Effector memory CD4-positive, alpha-beta T cell (primary cell): ENCODE measurements around the gene AP2A2.
A peak's percentile ranks its signal among the peaks of the same experiment; 100 is the strongest.

Source experiments
- DNase-seq, 3 donors: peaks; one replicate each; pipeline ENCODE4 v3.0.0-alpha.2; 2020
- H3K27ac ChIP-seq: 2 replicates; pipeline ENCODE4 v1.7.0; 2013; ENCODE audit warnings: mild to moderate bottlenecking, low read length, moderate library complexity; ENCODE audit not compliant: insufficient read depth, poor library complexity, severe bottlenecking
- H3K27me3 ChIP-seq: replicated peaks from 2 replicates; pipeline ENCODE4 v1.7.0; 2013; ENCODE audit warnings: mild to moderate bottlenecking, low read length; ENCODE audit not compliant: insufficient read depth, control insufficient read depth, poor library complexity, severe bottlenecking
- H3K36me3 ChIP-seq: 2 replicates; pipeline ENCODE4 v1.7.0; 2013; ENCODE audit warnings: mild to moderate bottlenecking, low read length, moderate library complexity; ENCODE audit not compliant: control insufficient read depth, insufficient read depth
- H3K4me1 ChIP-seq: 2 replicates; pipeline ENCODE4 v1.7.0; 2013; ENCODE audit warnings: low read length, mild to moderate bottlenecking; ENCODE audit not compliant: control insufficient read depth, insufficient read depth, poor library complexity, severe bottlenecking
- H3K4me3 ChIP-seq: 2 replicates; pipeline ENCODE4 v1.7.0; 2013; ENCODE audit warnings: low read length, low read depth, mild to moderate bottlenecking; ENCODE audit not compliant: insufficient read depth, poor library complexity, severe bottlenecking
- H3K9me3 ChIP-seq: 2 replicates; pipeline ENCODE4 v1.7.0; 2013; ENCODE audit warnings: mild to moderate bottlenecking, low read length, moderate library complexity; ENCODE audit not compliant: control insufficient read depth

The AP2A2 gene

GRCh38 chr11:921921-922678 lies 3.6 kb upstream of the AP2A2 start:
- no peaks in the 10 kb centered on the region for H3K27me3 ChIP-seq
- peaks cover 8% of the 10 kb centered on the region for H3K4me1 ChIP-seq
- H3K36me3 ChIP-seq = no peaks in the 10 kb centered on the region
- DNase-seq = no peak
- H3K27ac ChIP-seq = no peak overlapping the region
- no peak overlapping the region for H3K4me3 ChIP-seq
- no peaks in the 10 kb centered on the region for H3K9me3 ChIP-seq

GRCh38 chr11:923691-924405 lies 1.8 kb upstream of the AP2A2 start:
- H3K4me1 ChIP-seq = peaks cover 25% of the 10 kb centered on the region
- H3K4me3 ChIP-seq = no peak overlapping the region
- H3K27ac ChIP-seq = no peak overlapping the region
- no peaks in the 10 kb centered on the region for H3K36me3 ChIP-seq
- H3K27me3 ChIP-seq = no peaks in the 10 kb centered on the region
- no peak for DNase-seq
- H3K9me3 ChIP-seq = no peaks in the 10 kb centered on the region

GRCh38 chr11:924406-925157 lies 1.1 kb upstream of the AP2A2 start:
- H3K27ac ChIP-seq = no peak overlapping the region
- no peaks in the 10 kb centered on the region for H3K36me3 ChIP-seq
- peaks cover 31% of the 10 kb centered on the region for H3K4me1 ChIP-seq
- H3K4me3 ChIP-seq = no peak overlapping the region
- DNase-seq = no peak
- H3K27me3 ChIP-seq = no peaks in the 10 kb centered on the region
- no peaks in the 10 kb centered on the region for H3K9me3 ChIP-seq

GRCh38 chr11:925158-925495 lies 543 bp upstream of the AP2A2 start:
- H3K4me3 ChIP-seq = no peak overlapping the region

GRCh38 chr11:926341-926916 lies 759 bp downstream of the AP2A2 start:
- no peaks in the 10 kb centered on the region for H3K36me3 ChIP-seq
- H3K9me3 ChIP-seq = no peaks in the 10 kb centered on the region
- H3K4me3 ChIP-seq = peak overlapping the region; percentile 57
- peak overlapping the region; percentile 69 for H3K27ac ChIP-seq
- peaks cover 33% of the 10 kb centered on the region for H3K4me1 ChIP-seq
- H3K27me3 ChIP-seq = no peaks in the 10 kb centered on the region
- DNase-seq = no peak

More at GRCh38 chr11:925158-925495, 543 bp upstream of the AP2A2 start:
- no peaks in the 10 kb centered on the region for H3K9me3 ChIP-seq
- H3K27ac ChIP-seq = no peak overlapping the region
- no peaks in the 10 kb centered on the region for H3K27me3 ChIP-seq
- H3K4me1 ChIP-seq = peaks cover 31% of the 10 kb centered on the region
- H3K36me3 ChIP-seq = no peaks in the 10 kb centered on the region
- no peak for DNase-seq

GRCh38 chr11:927871-928270 lies 2.2 kb downstream of the AP2A2 start:
- peak overlapping the region; percentile 19 for H3K4me3 ChIP-seq
- H3K9me3 ChIP-seq = no peaks in the 10 kb centered on the region
- no peaks in the 10 kb centered on the region for H3K27me3 ChIP-seq
- peak overlapping the region; percentile 35 for H3K27ac ChIP-seq
- H3K4me1 ChIP-seq = peaks cover 34% of the 10 kb centered on the region
- H3K36me3 ChIP-seq = no peaks in the 10 kb centered on the region
- DNase-seq = peak; percentile 25 to 35 (median 30)

- Histone ChIP-seq H3K4me1 (peaks cover 34% of the 10 kb centered on the region), H3K4me3 (no peak overlapping the region), H3K9me3 (no peaks in the 10 kb centered on the region), H3K36me3 (no peaks in the 10 kb centered on the region), H3K27me3 (no peaks in the 10 kb centered on the region), H3K27ac (peak overlapping the region; percentile 35)
- no peak for DNase-seq
Measured at GRCh38 chr11:928786-929185, 3.1 kb downstream of the AP2A2 start.

GRCh38 chr11:929405-929804 lies 3.7 kb downstream of the AP2A2 start:
- H3K4me1 ChIP-seq = peaks cover 34% of the 10 kb centered on the region
- H3K36me3 ChIP-seq = no peaks in the 10 kb centered on the region
- no peak for DNase-seq
- H3K9me3 ChIP-seq = no peaks in the 10 kb centered on the region
- H3K27me3 ChIP-seq = no peaks in the 10 kb centered on the region
- H3K27ac ChIP-seq = no peak overlapping the region
- H3K4me3 ChIP-seq = no peak overlapping the region

- DNase-seq = no peak
- H3K9me3 ChIP-seq = no peaks in the 10 kb centered on the region
- H3K36me3 ChIP-seq = no peaks in the 10 kb centered on the region
- no peak overlapping the region for H3K27ac ChIP-seq
- no peak overlapping the region for H3K4me3 ChIP-seq
- no peaks in the 10 kb centered on the region for H3K27me3 ChIP-seq
- peaks cover 34% of the 10 kb centered on the region for H3K4me1 ChIP-seq
Measured at GRCh38 chr11:931385-931784, 5.7 kb downstream of the AP2A2 start.
